H1 (cell line): ENCODE data around the gene ASH1L. TPM values are rescaled to one million over a fixed set of nuclear protein-coding genes. Genes with fewer than 3 reads are reported as not detected.

Experiments used
- BACH1 ChIP-seq: IDR thresholded peaks from 2 replicates; pipeline ENCODE4 v1.6.1; 2012; ENCODE audit warnings: low read length, improper control_type of control experiment
- GABPA ChIP-seq: IDR thresholded peaks from 2 replicates; pipeline ENCODE4 v1.6.1; 2011; ENCODE audit warnings: mild to moderate bottlenecking, low read length, moderate library complexity, borderline replicate concordance; ENCODE audit not compliant: insufficient read depth
- HDAC2 ChIP-seq, 2 experiments: fragments of 300-600 bp in 1 of 2; sonication (generic) in 1 of 2; IDR thresholded peaks; 2 replicates each; pipeline ENCODE4 v1.6.1; 2011 to 2012; ENCODE audit warnings: low read depth in 2 of 2, low read length in 2 of 2, mild to moderate bottlenecking in 2 of 2, moderate library complexity in 2 of 2, borderline replicate concordance in 1 of 2, inconsistent platforms in 1 of 2
- TAF1 ChIP-seq: IDR thresholded peaks from 2 replicates; pipeline ENCODE4 v1.6.1; 2011; ENCODE audit warnings: mild to moderate bottlenecking, low read depth, low read length
- TEAD4 ChIP-seq: IDR thresholded peaks from 2 replicates; pipeline ENCODE4 v1.6.1; 2012; ENCODE audit warnings: low read depth, low read length, inconsistent platforms, mixed read lengths
- polyA plus RNA-seq, 7 experiments: library from polyadenylated mRNA; depleted of rRNA in 3 of 7; stranded (reverse) in 5 of 7; unstranded in 2 of 7; fragments of >200 nt in 5 of 7; fragments of 200-250 nt in 2 of 7; gene quantifications; 1 replicate in 5 of 7; 2 replicates in 1 of 7; 4 replicates in 1 of 7; pipeline versions ENCODE4 v1.2.1 to v1.2.3, GENCODE V29; 2011 to 2013; ENCODE audit warnings: missing spikeins in 2 of 7, mixed read lengths in 2 of 7
- total RNA-seq: library from RNA; stranded (reverse); fragmentation: NEBNext Ultra II Directional; extraction: Animal tissue kit (Norgen Biotek cat#: 25700); gene quantifications from 2 replicates; pipeline ENCODE4 v1.2.1, GENCODE V29; 2021
- TF ChIP-seq, protein P1 (sequence below): fragments of 300-600 bp; sonication (generic); IDR thresholded peaks from 2 replicates; pipeline ENCODE4 v1.7.1; 2012; ENCODE audit warnings: low read length, moderate library complexity, mild to moderate bottlenecking, inconsistent platforms; ENCODE audit not compliant: insufficient replicate concordance
- TF ChIP-seq, protein P2 (sequence below): IDR thresholded peaks from 2 replicates; pipeline ENCODE4 v1.6.1; 2012; ENCODE audit warnings: inconsistent platforms
- TF ChIP-seq, protein P3 (sequence below): IDR thresholded peaks from 2 replicates; pipeline ENCODE4 v1.6.1; 2012; ENCODE audit warnings: inconsistent platforms

ASH1L gene
- total and polyA plus RNA-seq, 2 of the 8 experiments (the other 6 are each of a cell fraction or from before 2014, with no cell fraction given): 7.5 to 27.6 TPM

DNA sequence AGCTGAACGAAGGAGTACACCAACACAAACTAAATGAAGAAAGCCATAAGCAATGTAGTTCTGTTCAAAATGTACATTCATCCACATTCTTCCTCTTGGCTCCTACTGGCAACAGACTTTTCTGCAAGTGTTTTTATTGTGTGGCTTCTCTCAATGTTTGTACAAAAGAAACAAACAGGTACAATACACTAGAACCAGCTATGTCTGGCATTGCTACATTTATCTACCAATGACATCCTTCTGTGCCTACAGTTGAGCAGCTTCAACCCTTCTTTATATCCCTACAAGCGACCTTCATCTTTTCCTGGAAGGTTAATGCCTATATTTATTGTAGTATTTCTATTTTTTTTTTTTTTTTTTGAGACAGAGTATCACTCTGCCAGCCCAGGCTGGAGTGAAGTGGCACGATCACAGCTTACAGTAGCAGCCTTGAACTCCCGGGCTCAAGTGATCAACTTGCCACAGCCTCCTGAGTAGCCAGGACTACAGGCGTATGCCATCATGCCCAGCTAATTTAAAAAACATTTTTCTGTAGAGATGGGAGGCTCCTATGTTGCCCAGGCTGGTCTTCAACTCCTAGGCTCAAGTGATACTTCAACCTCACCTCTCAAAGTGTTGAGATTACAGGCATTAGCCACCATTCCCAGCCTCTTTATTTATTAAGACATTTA is 89.3 kb downstream of the ASH1L start (continued):
- TF ChIP-seq, protein P1, sequence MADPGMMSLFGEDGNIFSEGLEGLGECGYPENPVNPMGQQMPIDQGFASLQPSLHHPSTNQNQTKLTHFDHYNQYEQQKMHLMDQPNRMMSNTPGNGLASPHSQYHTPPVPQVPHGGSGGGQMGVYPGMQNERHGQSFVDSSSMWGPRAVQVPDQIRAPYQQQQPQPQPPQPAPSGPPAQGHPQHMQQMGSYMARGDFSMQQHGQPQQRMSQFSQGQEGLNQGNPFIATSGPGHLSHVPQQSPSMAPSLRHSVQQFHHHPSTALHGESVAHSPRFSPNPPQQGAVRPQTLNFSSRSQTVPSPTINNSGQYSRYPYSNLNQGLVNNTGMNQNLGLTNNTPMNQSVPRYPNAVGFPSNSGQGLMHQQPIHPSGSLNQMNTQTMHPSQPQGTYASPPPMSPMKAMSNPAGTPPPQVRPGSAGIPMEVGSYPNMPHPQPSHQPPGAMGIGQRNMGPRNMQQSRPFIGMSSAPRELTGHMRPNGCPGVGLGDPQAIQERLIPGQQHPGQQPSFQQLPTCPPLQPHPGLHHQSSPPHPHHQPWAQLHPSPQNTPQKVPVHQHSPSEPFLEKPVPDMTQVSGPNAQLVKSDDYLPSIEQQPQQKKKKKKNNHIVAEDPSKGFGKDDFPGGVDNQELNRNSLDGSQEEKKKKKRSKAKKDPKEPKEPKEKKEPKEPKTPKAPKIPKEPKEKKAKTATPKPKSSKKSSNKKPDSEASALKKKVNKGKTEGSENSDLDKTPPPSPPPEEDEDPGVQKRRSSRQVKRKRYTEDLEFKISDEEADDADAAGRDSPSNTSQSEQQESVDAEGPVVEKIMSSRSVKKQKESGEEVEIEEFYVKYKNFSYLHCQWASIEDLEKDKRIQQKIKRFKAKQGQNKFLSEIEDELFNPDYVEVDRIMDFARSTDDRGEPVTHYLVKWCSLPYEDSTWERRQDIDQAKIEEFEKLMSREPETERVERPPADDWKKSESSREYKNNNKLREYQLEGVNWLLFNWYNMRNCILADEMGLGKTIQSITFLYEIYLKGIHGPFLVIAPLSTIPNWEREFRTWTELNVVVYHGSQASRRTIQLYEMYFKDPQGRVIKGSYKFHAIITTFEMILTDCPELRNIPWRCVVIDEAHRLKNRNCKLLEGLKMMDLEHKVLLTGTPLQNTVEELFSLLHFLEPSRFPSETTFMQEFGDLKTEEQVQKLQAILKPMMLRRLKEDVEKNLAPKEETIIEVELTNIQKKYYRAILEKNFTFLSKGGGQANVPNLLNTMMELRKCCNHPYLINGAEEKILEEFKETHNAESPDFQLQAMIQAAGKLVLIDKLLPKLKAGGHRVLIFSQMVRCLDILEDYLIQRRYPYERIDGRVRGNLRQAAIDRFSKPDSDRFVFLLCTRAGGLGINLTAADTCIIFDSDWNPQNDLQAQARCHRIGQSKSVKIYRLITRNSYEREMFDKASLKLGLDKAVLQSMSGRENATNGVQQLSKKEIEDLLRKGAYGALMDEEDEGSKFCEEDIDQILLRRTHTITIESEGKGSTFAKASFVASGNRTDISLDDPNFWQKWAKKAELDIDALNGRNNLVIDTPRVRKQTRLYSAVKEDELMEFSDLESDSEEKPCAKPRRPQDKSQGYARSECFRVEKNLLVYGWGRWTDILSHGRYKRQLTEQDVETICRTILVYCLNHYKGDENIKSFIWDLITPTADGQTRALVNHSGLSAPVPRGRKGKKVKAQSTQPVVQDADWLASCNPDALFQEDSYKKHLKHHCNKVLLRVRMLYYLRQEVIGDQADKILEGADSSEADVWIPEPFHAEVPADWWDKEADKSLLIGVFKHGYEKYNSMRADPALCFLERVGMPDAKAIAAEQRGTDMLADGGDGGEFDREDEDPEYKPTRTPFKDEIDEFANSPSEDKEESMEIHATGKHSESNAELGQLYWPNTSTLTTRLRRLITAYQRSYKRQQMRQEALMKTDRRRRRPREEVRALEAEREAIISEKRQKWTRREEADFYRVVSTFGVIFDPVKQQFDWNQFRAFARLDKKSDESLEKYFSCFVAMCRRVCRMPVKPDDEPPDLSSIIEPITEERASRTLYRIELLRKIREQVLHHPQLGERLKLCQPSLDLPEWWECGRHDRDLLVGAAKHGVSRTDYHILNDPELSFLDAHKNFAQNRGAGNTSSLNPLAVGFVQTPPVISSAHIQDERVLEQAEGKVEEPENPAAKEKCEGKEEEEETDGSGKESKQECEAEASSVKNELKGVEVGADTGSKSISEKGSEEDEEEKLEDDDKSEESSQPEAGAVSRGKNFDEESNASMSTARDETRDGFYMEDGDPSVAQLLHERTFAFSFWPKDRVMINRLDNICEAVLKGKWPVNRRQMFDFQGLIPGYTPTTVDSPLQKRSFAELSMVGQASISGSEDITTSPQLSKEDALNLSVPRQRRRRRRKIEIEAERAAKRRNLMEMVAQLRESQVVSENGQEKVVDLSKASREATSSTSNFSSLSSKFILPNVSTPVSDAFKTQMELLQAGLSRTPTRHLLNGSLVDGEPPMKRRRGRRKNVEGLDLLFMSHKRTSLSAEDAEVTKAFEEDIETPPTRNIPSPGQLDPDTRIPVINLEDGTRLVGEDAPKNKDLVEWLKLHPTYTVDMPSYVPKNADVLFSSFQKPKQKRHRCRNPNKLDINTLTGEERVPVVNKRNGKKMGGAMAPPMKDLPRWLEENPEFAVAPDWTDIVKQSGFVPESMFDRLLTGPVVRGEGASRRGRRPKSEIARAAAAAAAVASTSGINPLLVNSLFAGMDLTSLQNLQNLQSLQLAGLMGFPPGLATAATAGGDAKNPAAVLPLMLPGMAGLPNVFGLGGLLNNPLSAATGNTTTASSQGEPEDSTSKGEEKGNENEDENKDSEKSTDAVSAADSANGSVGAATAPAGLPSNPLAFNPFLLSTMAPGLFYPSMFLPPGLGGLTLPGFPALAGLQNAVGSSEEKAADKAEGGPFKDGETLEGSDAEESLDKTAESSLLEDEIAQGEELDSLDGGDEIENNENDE: no peak
- TF ChIP-seq, protein P2, sequence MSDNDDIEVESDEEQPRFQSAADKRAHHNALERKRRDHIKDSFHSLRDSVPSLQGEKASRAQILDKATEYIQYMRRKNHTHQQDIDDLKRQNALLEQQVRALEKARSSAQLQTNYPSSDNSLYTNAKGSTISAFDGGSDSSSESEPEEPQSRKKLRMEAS: no peak
- TF ChIP-seq TEAD4: no peak
- TF ChIP-seq HDAC2 (IDR thresholded peaks at IDR 0.05; ENCODE audit: borderline replicate concordance in 1 of 2, low read depth in 2 of 2, low read length in 2 of 2): no peak
- no peak for TF ChIP-seq BACH1
- TF ChIP-seq TAF1: no peak
- TF ChIP-seq, protein P3, sequence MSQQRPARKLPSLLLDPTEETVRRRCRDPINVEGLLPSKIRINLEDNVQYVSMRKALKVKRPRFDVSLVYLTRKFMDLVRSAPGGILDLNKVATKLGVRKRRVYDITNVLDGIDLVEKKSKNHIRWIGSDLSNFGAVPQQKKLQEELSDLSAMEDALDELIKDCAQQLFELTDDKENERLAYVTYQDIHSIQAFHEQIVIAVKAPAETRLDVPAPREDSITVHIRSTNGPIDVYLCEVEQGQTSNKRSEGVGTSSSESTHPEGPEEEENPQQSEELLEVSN: no peak
- TF ChIP-seq GABPA: no peak
